Psoas muscle (tissue), 8 donors: ENCODE results near the gene USP33. TPM values are rescaled to one million over a fixed set of nuclear protein-coding genes. Genes with fewer than 3 reads are reported as not detected.
A peak's percentile ranks its signal among the peaks of the same experiment; 100 is the strongest.

ENCODE experiments used
- ATAC-seq, 4 donors: fragments of 200-7000 bp; cut with Tn5 transposase; one replicate each; pipeline ENCODE4 v1.9.1; 2020; ENCODE audit warnings: moderate library complexity in 3 of 4, mild to moderate bottlenecking in 2 of 4
- DNase-seq, 2 donors: peaks; one replicate each; pipeline ENCODE4 v3.0.0-alpha.2; 2020
- H3K27ac ChIP-seq: fragments of 200-600 bp; one replicate; pipeline ENCODE4 v1.8.0; 2022
- H3K27me3 ChIP-seq, 3 donors: fragments of 200-600 bp in 1 of 3; one replicate each; pipeline versions ENCODE4 v1.6.1 to v1.8.0; 2013 to 2022; ENCODE audit warnings: low read length in 2 of 3, mild to moderate bottlenecking in 2 of 3, moderate library complexity in 1 of 3; ENCODE audit not compliant: insufficient read depth in 3 of 3
- H3K36me3 ChIP-seq, 2 donors: fragments of 200-600 bp in 1 of 2; one replicate each; pipeline versions ENCODE4 v1.6.1 to v1.8.0; 2013 to 2022; ENCODE audit warnings: low read depth in 1 of 2, mild to moderate bottlenecking in 1 of 2, moderate library complexity in 1 of 2; ENCODE audit not compliant: insufficient read depth in 1 of 2
- H3K4me1 ChIP-seq: fragments of 200-600 bp; one replicate; pipeline ENCODE4 v1.8.0; 2022
- H3K4me3 ChIP-seq: fragments of 200-600 bp; one replicate; pipeline ENCODE4 v1.8.0; 2022; ENCODE audit warnings: mild to moderate bottlenecking
- H3K9me3 ChIP-seq: fragments of 200-600 bp; one replicate; pipeline ENCODE4 v1.8.0; 2022
- CTCF ChIP-seq: fragments of 200-600 bp; IDR thresholded peaks from one replicate; pipeline ENCODE4 v1.8.0; 2022; ENCODE audit warnings: antibody characterized with exemption
- WGBS, 3 donors: extraction: QIAGEN DNeasy Blood & Tissue Kit; methylation state at CpG; one replicate each; pipeline versions ENCODE4 v1.1.6 to v1.1.7; 2013; 5-methylcytosine and 5-hydroxymethylcytosine counted together
- intact Hi-C, 2 donors: fragments of 100-400 bp; cut with DNase I; formaldehyde crosslinking; loops; one replicate each; pipeline versions ENCODE4 v1.11.0 to v1.14.2; 2022
- polyA plus RNA-seq, 3 donors: library from polyadenylated mRNA; stranded (reverse); fragments of 200-250 nt; gene quantifications; one replicate each; pipeline ENCODE4 v1.2.3, GENCODE V29; 2013
- total RNA-seq, 4 donors: library from RNA; stranded (reverse); fragmentation: NEBNext Ultra II Directional in 2 of 4; extraction: Animal tissue kit (Norgen Biotek cat#: 25700) in 2 of 4; gene quantifications; one replicate each; pipeline versions ENCODE4 v1.2.1 to v1.2.4, GENCODE V29; 2021 to 2023
- donor health status: healthy with polysubstance abuse.
- donor health status: DM: no; HTN: no; CAD: no; lungs with moderate emphysema.
- donor health status: Bipolar disorder and iron deficiency.
- donor health status: healthy.
- donor health status: DM: yes; HTN: yes; CAD: no.
- donor health status: DM: no; HTN: no; CAD: no.
- donor health status: DM: no; HTN: no; CAD: no.
- donor health status: DM: yes; HTN: yes; CAD: no.

Gene USP33
- total and polyA plus RNA-seq, 7 donors = 13.4 to 37.5 (median 22.9) TPM

DNA sequence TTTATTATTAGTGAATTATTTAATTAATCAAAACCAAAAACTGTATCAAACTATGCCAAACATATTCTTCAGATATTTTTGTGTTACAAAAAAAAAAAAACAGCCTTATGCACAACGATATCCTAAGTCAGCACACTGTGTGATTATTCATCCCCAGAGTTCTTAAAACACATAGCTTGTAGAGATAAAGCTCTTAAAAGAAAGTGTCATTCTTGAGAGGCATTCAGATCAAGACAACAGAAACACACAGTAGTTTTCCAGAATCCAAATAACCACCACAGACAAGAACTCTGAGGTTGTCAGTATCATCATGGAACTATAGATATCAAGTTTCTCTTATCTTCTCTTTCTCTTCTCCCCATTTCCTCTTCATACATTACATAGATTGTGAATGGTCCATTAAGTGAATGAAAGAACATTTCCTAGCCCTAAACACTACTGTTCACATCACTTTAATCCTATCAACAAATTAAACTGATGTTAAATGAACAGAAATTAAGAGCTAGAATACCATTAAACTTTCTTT lies 90.7 kb downstream of the USP33 start:
- intact Hi-C loops = no loop called here
- peaks cover 34% of the 10 kb centered on the region for H3K4me1 ChIP-seq
- H3K9me3 ChIP-seq = no peaks in the 10 kb centered on the region
- no peaks in the 10 kb centered on the region for H3K27me3 ChIP-seq
- TF ChIP-seq CTCF = no peak
- DNase-seq (no peak), ATAC-seq (no peak)
- H3K4me3 ChIP-seq = no peak overlapping the region
- 36 to 47% (median 38%) methylated on average over 1 of the region's 1 CpG for WGBS, 3 donors
- no peak overlapping the region for H3K27ac ChIP-seq
- H3K36me3 ChIP-seq = no peaks in the 10 kb centered on the region

DNA sequence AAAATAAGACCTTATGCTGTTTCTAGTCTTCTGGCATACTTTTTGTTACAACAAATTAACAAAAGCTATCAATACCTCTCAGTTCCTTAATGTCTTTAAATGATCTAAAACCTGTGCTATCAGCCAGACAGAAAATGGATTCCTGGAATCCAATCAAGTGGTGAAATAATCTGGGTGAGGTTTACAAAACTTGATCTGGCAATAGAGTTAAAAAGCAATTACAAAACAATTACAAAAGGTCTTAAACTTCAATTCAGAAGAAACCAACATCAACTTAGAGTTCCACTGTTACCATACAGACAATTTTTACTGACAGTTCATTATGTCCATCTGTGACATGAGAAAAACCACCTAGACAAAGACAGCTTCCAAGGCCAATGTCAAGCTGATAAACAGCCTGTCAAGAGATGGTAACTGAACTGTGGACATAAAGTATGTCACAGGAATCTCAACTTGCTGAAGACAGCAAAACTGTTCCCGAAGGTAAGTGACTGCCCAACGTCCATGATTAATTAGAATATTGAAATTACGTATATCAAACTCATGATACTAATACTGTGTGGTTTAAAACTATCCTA lies 94.6 kb downstream of the USP33 start:
- Histone ChIP-seq H3K36me3 (no peaks in the 10 kb centered on the region), H3K27me3 (no peaks in the 10 kb centered on the region), H3K9me3 (no peaks in the 10 kb centered on the region), H3K27ac (no peak overlapping the region), H3K4me3 (no peak overlapping the region), H3K4me1 (peaks cover 11% of the 10 kb centered on the region)
- ATAC-seq (peak in 1 of 4 donors; percentile 28), DNase-seq (no peak)
- 51 to 66% (median 51%) methylated on average over 3 of the region's 3 CpGs for WGBS, 3 donors
- intact Hi-C loops = no loop called here
- no peak for TF ChIP-seq CTCF

DNA sequence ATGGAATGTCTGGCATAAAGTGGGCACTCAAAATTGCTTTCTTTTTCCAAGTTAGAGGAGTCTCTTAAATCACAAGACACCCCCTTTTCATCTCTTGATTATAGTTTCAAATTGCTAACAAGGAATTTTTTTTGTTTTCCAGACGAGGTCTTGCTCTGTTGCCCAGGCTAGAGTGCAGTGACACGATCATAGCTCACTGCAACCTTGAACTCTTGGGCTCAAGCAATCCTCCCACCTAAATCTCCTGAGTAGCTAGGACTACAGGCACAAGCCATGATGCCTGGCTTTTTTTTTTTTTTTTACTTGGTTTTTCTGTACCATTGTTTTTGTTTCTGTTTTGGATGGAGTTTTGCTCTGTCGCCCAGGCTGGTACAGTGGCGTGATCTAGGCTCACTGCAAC lies 98.0 kb downstream of the USP33 start:
- Histone ChIP-seq H3K36me3 (no peaks in the 10 kb centered on the region), H3K27me3 (no peaks in the 10 kb centered on the region), H3K4me1 (peaks cover 6% of the 10 kb centered on the region), H3K9me3 (no peaks in the 10 kb centered on the region), H3K4me3 (no peak overlapping the region), H3K27ac (no peak overlapping the region)
- TF ChIP-seq CTCF = no peak
- intact Hi-C loops = no loop called here
- DNase-seq (no peak), ATAC-seq (no peak)
- 86 to 89% (median 87%) methylated on average over 4 of the region's 4 CpGs for WGBS, 3 donors

DNA sequence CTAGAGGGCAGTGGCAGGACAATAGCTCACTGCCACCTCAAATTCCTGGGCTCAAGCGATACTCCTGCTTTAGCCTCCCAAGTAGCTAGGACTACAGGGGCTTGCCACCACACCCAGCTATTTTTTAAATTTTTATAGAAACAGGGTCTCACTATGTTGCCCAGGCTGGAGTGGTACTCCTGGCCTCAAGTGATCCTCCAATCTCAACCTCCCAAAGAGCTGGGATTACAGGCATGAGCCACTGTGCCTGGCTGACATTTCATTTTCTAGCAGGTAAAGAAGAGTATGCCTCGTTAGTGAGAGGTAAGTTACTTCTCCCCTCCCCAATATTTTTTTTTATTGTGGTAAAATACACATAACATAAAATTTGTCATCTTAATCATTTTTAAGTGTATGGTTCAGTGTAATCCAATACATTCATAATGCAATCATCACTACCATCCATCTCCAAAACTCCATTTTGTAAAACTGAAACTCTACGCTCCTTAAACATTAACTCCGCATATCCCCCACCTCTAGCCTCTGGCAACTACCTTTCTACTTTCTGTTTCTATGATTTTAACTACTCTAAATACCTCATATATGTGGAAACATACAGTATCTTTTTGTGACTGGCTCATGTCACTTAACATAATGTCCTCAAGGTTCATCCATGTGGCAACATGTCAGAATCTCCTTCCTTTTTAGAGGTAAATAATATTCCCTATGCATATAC lies 99.6 kb downstream of the USP33 start:
- intact Hi-C loops = no loop called here
- H3K4me1 ChIP-seq = no peaks in the 10 kb centered on the region
- WGBS, 3 donors = 72 to 99% (median 96%) methylated on average over 4 of the region's 4 CpGs
- H3K27ac ChIP-seq = no peak overlapping the region
- ATAC-seq (no peak), DNase-seq (no peak)
- H3K27me3 ChIP-seq = no peaks in the 10 kb centered on the region
- no peaks in the 10 kb centered on the region for H3K36me3 ChIP-seq
- H3K4me3 ChIP-seq = no peak overlapping the region
- TF ChIP-seq CTCF = no peak
- no peaks in the 10 kb centered on the region for H3K9me3 ChIP-seq
